H1 (cell line): ENCODE data around the gene CASKIN2. TPM values are rescaled to one million over a fixed set of nuclear protein-coding genes. Genes with fewer than 3 reads are reported as not detected.

Experiments
- CTCF ChIA-PET: fragments of 300-600 bp; sonication (Branson Sonifier 250); formaldehyde crosslinking; loops from one replicate; lab custom pipeline; 2021; ENCODE audit not compliant: partially characterized antibody; lab: Charles Lee
- POLR2A ChIA-PET: fragments of 300-600 bp; sonication (Branson Sonifier 250); formaldehyde crosslinking; loops from one replicate; lab custom pipeline; 2021; ENCODE audit warnings: inconsistent platforms; ENCODE audit not compliant: partially characterized antibody; lab: Charles Lee
- DNase-seq, 2 experiments: peaks; one replicate each; pipeline versions ENCODE4 v3.0.0 to v3.0.0-alpha.2; 2010 to 2022; ENCODE audit warnings: low spot score in 2 of 2, low read depth in 1 of 2, mixed read lengths in 1 of 2
- FAIRE-seq: peaks from 2 replicates; lab custom pipeline; 2011; peaks lifted over from hg19 to GRCh38; lab: Jason Lieb, UNC
- H2AFZ ChIP-seq: 2 replicates; pipeline ENCODE4 v1.8.1; 2012; ENCODE audit warnings: low read length, inconsistent platforms
- H2AK5ac ChIP-seq: 2 replicates; pipeline ENCODE4 v1.6.1; 2013; ENCODE audit warnings: low read depth, low read length
- H2BK120ac ChIP-seq: replicated peaks from 2 replicates; pipeline ENCODE3; 2013; ENCODE audit warnings: low read depth, low read length, inconsistent platforms
- H2BK12ac ChIP-seq: 2 replicates; pipeline ENCODE4 v1.6.1; 2013; ENCODE audit warnings: low read depth, low read length
- H2BK15ac ChIP-seq: 2 replicates; pipeline ENCODE4 v1.6.1; 2013; ENCODE audit warnings: low read length
- H2BK20ac ChIP-seq: 2 replicates; pipeline ENCODE4 v1.6.1; 2013; ENCODE audit warnings: low read length
- H2BK5ac ChIP-seq: 2 replicates; pipeline ENCODE4 v1.6.1; 2013; ENCODE audit warnings: low read depth, low read length
- H3K14ac ChIP-seq: 2 replicates; pipeline ENCODE4 v1.6.1; 2013; ENCODE audit warnings: inconsistent platforms; ENCODE audit not compliant: insufficient read length
- H3K18ac ChIP-seq: 2 replicates; pipeline ENCODE4 v1.6.1; 2013; ENCODE audit warnings: low read length; ENCODE audit errors: extremely low read depth
- H3K23ac ChIP-seq: 2 replicates; pipeline ENCODE4 v1.6.1; 2013; ENCODE audit warnings: inconsistent platforms; ENCODE audit not compliant: insufficient read length
- H3K23me2 ChIP-seq: 2 replicates; pipeline ENCODE4 v1.6.1; 2013; ENCODE audit warnings: low read depth, low read length
- H3K27ac ChIP-seq: 2 replicates; pipeline ENCODE4 v1.6.1; 2011; ENCODE audit warnings: low read depth, low read length, inconsistent platforms
- H3K27me3 ChIP-seq, 4 experiments: replicated peaks in 1 of 4; 1 replicate in 1 of 4; 2 replicates in 3 of 4; pipeline versions ENCODE4 v1.6.1 to v1.8.1; 2011 to 2013; ENCODE audit warnings: low read length in 3 of 4, mild to moderate bottlenecking in 3 of 4, inconsistent platforms in 2 of 4, mixed read lengths in 2 of 4, moderate library complexity in 1 of 4; ENCODE audit not compliant: control insufficient read depth in 3 of 4, insufficient read depth in 3 of 4; ENCODE audit errors: extremely low read depth in 1 of 4
- H3K36me3 ChIP-seq, 4 experiments: 2 replicates each; pipeline versions ENCODE4 v1.6.1 to v1.8.1; 2011 to 2013; ENCODE audit warnings: mild to moderate bottlenecking in 4 of 4, low read length in 3 of 4, moderate library complexity in 2 of 4, control low read depth in 1 of 4, inconsistent platforms in 1 of 4; ENCODE audit not compliant: insufficient read depth in 4 of 4, control insufficient read depth in 2 of 4
- H3K4ac ChIP-seq: replicated peaks from 2 replicates; pipeline ENCODE3; 2013; ENCODE audit warnings: low read length, low read depth, mixed read lengths, inconsistent platforms; ENCODE audit not compliant: insufficient read length
- H3K4me1 ChIP-seq, 4 experiments: replicated peaks in 1 of 4; 1 replicate in 1 of 4; 2 replicates in 3 of 4; pipeline versions ENCODE4 v1.6.1 to v1.8.1; 2011 to 2013; ENCODE audit warnings: low read length in 3 of 4, inconsistent platforms in 2 of 4, mixed read lengths in 1 of 4; ENCODE audit not compliant: insufficient read depth in 4 of 4, control insufficient read depth in 3 of 4
- H3K4me2 ChIP-seq, 2 experiments: 2 replicates each; pipeline versions ENCODE4 v1.6.1 to v1.8.1; 2011 to 2013; ENCODE audit warnings: low read depth in 2 of 2, low read length in 2 of 2, control low read depth in 1 of 2, inconsistent platforms in 1 of 2, mild to moderate bottlenecking in 1 of 2; ENCODE audit not compliant: insufficient read depth in 1 of 2
- H3K4me3 ChIP-seq, 4 experiments: fragments of 200-600, 300-600 bp in 1 of 4; sonication (generic), shearing (Covaris generic), sonication (Bioruptor Twin) in 1 of 4; 2 replicates each; pipeline versions ENCODE4 v1.5.1 to v1.8.1; 2011 to 2016; ENCODE audit warnings: low read length in 4 of 4, low read depth in 3 of 4, control low read depth in 2 of 4, inconsistent platforms in 2 of 4, mild to moderate bottlenecking in 2 of 4, mixed read lengths in 1 of 4, moderate library complexity in 1 of 4; ENCODE audit not compliant: insufficient read depth in 2 of 4; ENCODE audit errors: extremely low read depth in 1 of 4
- H3K56ac ChIP-seq: replicated peaks from 2 replicates; pipeline ENCODE3; 2013; ENCODE audit warnings: low read depth, mild to moderate bottlenecking, mixed read lengths, low read length, inconsistent platforms; ENCODE audit not compliant: insufficient read length
- H3K79me1 ChIP-seq: 2 replicates; pipeline ENCODE4 v1.6.1; 2013; ENCODE audit warnings: low read depth, low read length, control low read depth
- H3K79me2 ChIP-seq, 2 experiments: 2 replicates each; pipeline versions ENCODE4 v1.6.1 to v1.8.1; 2012 to 2013; ENCODE audit warnings: low read length in 2 of 2, mild to moderate bottlenecking in 2 of 2, inconsistent platforms in 1 of 2; ENCODE audit not compliant: insufficient read depth in 2 of 2, control insufficient read depth in 1 of 2
- H3K9ac ChIP-seq, 4 experiments: replicated peaks in 1 of 4; 1 replicate in 1 of 4; 2 replicates in 3 of 4; pipeline versions ENCODE4 v1.6.1 to v1.8.1; 2011 to 2013; ENCODE audit warnings: low read depth in 3 of 4, low read length in 3 of 4, control low read depth in 2 of 4, mild to moderate bottlenecking in 2 of 4, moderate library complexity in 2 of 4, inconsistent platforms in 1 of 4; ENCODE audit errors: extremely low read depth in 1 of 4
- H3K9me3 ChIP-seq, 2 experiments: 2 replicates each; pipeline versions ENCODE4 v1.6.1 to v1.8.1; 2012 to 2013; ENCODE audit warnings: mild to moderate bottlenecking in 2 of 2, moderate library complexity in 2 of 2, control low read depth in 1 of 2, inconsistent platforms in 1 of 2, low read depth in 1 of 2, low read length in 1 of 2, mixed read lengths in 1 of 2; ENCODE audit not compliant: insufficient read depth in 2 of 2
- H4K20me1 ChIP-seq, 2 experiments: replicated peaks in 1 of 2; 2 replicates each; pipeline versions ENCODE3 to v1.8.1; 2011 to 2013; ENCODE audit warnings: inconsistent platforms in 2 of 2, low read length in 2 of 2, mild to moderate bottlenecking in 1 of 2; ENCODE audit not compliant: insufficient read depth in 2 of 2, control insufficient read depth in 1 of 2
- H4K5ac ChIP-seq: 2 replicates; pipeline ENCODE4 v1.6.1; 2013; ENCODE audit warnings: low read length, low read depth, mixed read lengths, inconsistent platforms; ENCODE audit not compliant: insufficient read length
- H4K8ac ChIP-seq: 2 replicates; pipeline ENCODE4 v1.8.0; 2013; ENCODE audit warnings: mild to moderate bottlenecking, moderate library complexity, low read length, inconsistent platforms; ENCODE audit not compliant: insufficient read depth; ENCODE audit errors: extremely low read depth
- H4K91ac ChIP-seq: replicated peaks from 2 replicates; pipeline ENCODE3; 2013; ENCODE audit warnings: low read length, mixed read lengths, inconsistent platforms; ENCODE audit not compliant: insufficient read length
- CTCF ChIP-seq, 3 experiments: IDR thresholded peaks; 1 replicate in 2 of 3; 2 replicates in 1 of 3; pipeline versions ENCODE4 v1.5.1 to v1.6.1; 2011; ENCODE audit warnings: low read length in 3 of 3, mild to moderate bottlenecking in 3 of 3, inconsistent platforms in 2 of 3, low read depth in 1 of 3, moderate library complexity in 1 of 3; ENCODE audit not compliant: insufficient read depth in 1 of 3; ENCODE audit errors: control extremely low read depth in 1 of 3
- EP300 ChIP-seq, 2 experiments: IDR thresholded peaks; 1 replicate in 1 of 2; 2 replicates in 1 of 2; pipeline ENCODE4 v1.6.1; 2011 to 2012; ENCODE audit warnings: low read depth in 2 of 2, low read length in 2 of 2, mild to moderate bottlenecking in 2 of 2, borderline replicate concordance in 1 of 2, inconsistent platforms in 1 of 2, moderate library complexity in 1 of 2
- EZH2 ChIP-seq: fragments of 200-600 bp; sonication (generic); IDR thresholded peaks from 2 replicates; pipeline ENCODE4 v1.7.1; 2012; ENCODE audit warnings: low read depth, mild to moderate bottlenecking, moderate library complexity, low read length, inconsistent platforms; ENCODE audit not compliant: severe bottlenecking
- HDAC2 ChIP-seq, 2 experiments: fragments of 300-600 bp in 1 of 2; sonication (generic) in 1 of 2; IDR thresholded peaks; 2 replicates each; pipeline ENCODE4 v1.6.1; 2011 to 2012; ENCODE audit warnings: low read depth in 2 of 2, low read length in 2 of 2, mild to moderate bottlenecking in 2 of 2, moderate library complexity in 2 of 2, borderline replicate concordance in 1 of 2, inconsistent platforms in 1 of 2
- KDM4A ChIP-seq: IDR thresholded peaks from one replicate; pipeline ENCODE4 v1.7.1; 2012; ENCODE audit warnings: low read depth, mild to moderate bottlenecking, moderate library complexity, low read length, inconsistent platforms; ENCODE audit not compliant: severe bottlenecking
- NANOG ChIP-seq: IDR thresholded peaks from 2 replicates; pipeline ENCODE4 v1.6.1; 2011; ENCODE audit warnings: low read length, low read depth, mild to moderate bottlenecking, inconsistent platforms; ENCODE audit not compliant: insufficient read depth, poor library complexity, severe bottlenecking
- NRF1 ChIP-seq: IDR thresholded peaks from 2 replicates; pipeline ENCODE4 v1.6.1; 2011; ENCODE audit warnings: mild to moderate bottlenecking, low read depth, low read length, improper control_type of control experiment
- SP1 ChIP-seq: IDR thresholded peaks from 2 replicates; pipeline ENCODE4 v1.6.1; 2011; ENCODE audit warnings: low read depth, low read length
- SP4 ChIP-seq: IDR thresholded peaks from 2 replicates; pipeline ENCODE4 v1.6.1; 2012; ENCODE audit warnings: low read length, inconsistent platforms
- WGBS, 2 experiments: shearing (Covaris generic) in 1 of 2; methylation state at CpG; one replicate each; pipeline versions ENCODE4 v1.1.6 to v1.1.7; 2013 to 2015; ENCODE audit warnings: low lambda C conversion rate in 2 of 2, mixed read lengths in 2 of 2, inconsistent platforms in 1 of 2, low coverage in 1 of 2, missing lambda C conversion rate in 1 of 2; ENCODE audit not compliant: insufficient replicate concordance in 2 of 2, insufficient coverage in 1 of 2, insufficient read length in 1 of 2; ENCODE audit errors: extremely low coverage in 1 of 2, missing lambda C conversion rate in 1 of 2; 5-methylcytosine and 5-hydroxymethylcytosine counted together
- polyA plus RNA-seq, 7 experiments: library from polyadenylated mRNA; depleted of rRNA in 3 of 7; stranded (reverse) in 5 of 7; unstranded in 2 of 7; fragments of >200 nt in 5 of 7; fragments of 200-250 nt in 2 of 7; gene quantifications; 1 replicate in 5 of 7; 2 replicates in 1 of 7; 4 replicates in 1 of 7; pipeline versions ENCODE4 v1.2.1 to v1.2.3, GENCODE V29; 2011 to 2013; ENCODE audit warnings: missing spikeins in 2 of 7, mixed read lengths in 2 of 7
- total RNA-seq: library from RNA; stranded (reverse); fragmentation: NEBNext Ultra II Directional; extraction: Animal tissue kit (Norgen Biotek cat#: 25700); gene quantifications from 2 replicates; pipeline ENCODE4 v1.2.1, GENCODE V29; 2021

CASKIN2 gene
- total and polyA plus RNA-seq, 2 of the 8 experiments (the other 6 are each of a cell fraction or from before 2014, with no cell fraction given): 6.7 to 32.3 TPM

- Histone ChIP-seq H3K23ac (no peak overlapping the region), H3K27me3 (no peaks in the 10 kb centered on the region), H2AK5ac (no peak overlapping the region), H3K27ac (no peak overlapping the region), H3K79me1 (no peaks in the 10 kb centered on the region; the same call in 1 of the 2 replicates), H2BK12ac (no peak overlapping the region), H3K79me2 (no peaks in the 10 kb centered on the region), H3K36me3 (peaks cover 0 to 6% (median 4%) of the 10 kb centered on the region in 4 experiments; a peak in 4 of 8 replicates), H3K18ac (no peak overlapping the region), H3K9ac (no peak overlapping the region), H2BK5ac (no peak overlapping the region), H3K9me3 (no peaks in the 10 kb centered on the region), H2BK120ac (no peak overlapping the region), H4K91ac (no peak overlapping the region), H3K4me1 (no peaks in the 10 kb centered on the region; a peak in 1 of 7 replicates), H3K14ac (no peak overlapping the region), H3K4me2 (no peak overlapping the region), H3K56ac (no peak overlapping the region), H3K23me2 (no peaks in the 10 kb centered on the region), H3K4ac (no peak overlapping the region), H4K20me1 (peaks cover 0 to 12% of the 10 kb centered on the region in 2 experiments), H2BK20ac (no peak overlapping the region), H2AFZ (no peak overlapping the region), H3K4me3 (no peak overlapping the region), H2BK15ac (no peak overlapping the region), H4K8ac (no peak overlapping the region), H4K5ac (no peak overlapping the region)
- no peak for DNase-seq
- CTCF ChIA-PET: interaction anchor here (0.6 to 1.8 kb wide), 4 partner anchors 10 to 101 kb away, joined by 3 to 9 read pairs (median 4); no protein-coding TSS in a partner anchor
- POLR2A ChIA-PET: interaction anchor here (1.2 kb wide), 1 partner anchor 13 kb away, joined by 8 read pairs; no protein-coding TSS in a partner anchor
- 85% methylated on average over 12 of the region's 14 CpGs; no CpG with 5 or more reads in 1 of the 2 experiments for WGBS, 2 experiments
- no peak for FAIRE-seq
- TF ChIP-seq EZH2 (no peak), SP4 (no peak), NANOG (no peak), EP300 (IDR thresholded peaks at IDR 0.05; ENCODE audit: borderline replicate concordance in 1 of 2, low read depth in 2 of 2, low read length in 2 of 2) (no peak), SP1 (no peak), NRF1 (no peak), HDAC2 (IDR thresholded peaks at IDR 0.05; ENCODE audit: borderline replicate concordance in 1 of 2, low read depth in 2 of 2, low read length in 2 of 2) (no peak), KDM4A (no peak), CTCF (IDR thresholded peaks at IDR 0.05; ENCODE audit: control extremely low read depth in 1 of 3, insufficient read depth in 1 of 3, low read depth in 1 of 3, low read length in 3 of 3) (no peak)
Observed at GRCh38 chr17:75490173-75490743, 25.1 kb downstream of the CASKIN2 start.
